HG03066 (cell line): ENCODE results near the gene COL27A1.
A peak's percentile ranks its signal among the peaks of the same experiment; 100 is the strongest.

ENCODE experiments used
- ATAC-seq: cut with Tn5 transposase; IDR thresholded peaks from one replicate; pipeline ENCODE4 v1.9.1; 2021; ENCODE audit warnings: low read depth; ENCODE audit not compliant: unreplicated experiment

The COL27A1 gene

DNA sequence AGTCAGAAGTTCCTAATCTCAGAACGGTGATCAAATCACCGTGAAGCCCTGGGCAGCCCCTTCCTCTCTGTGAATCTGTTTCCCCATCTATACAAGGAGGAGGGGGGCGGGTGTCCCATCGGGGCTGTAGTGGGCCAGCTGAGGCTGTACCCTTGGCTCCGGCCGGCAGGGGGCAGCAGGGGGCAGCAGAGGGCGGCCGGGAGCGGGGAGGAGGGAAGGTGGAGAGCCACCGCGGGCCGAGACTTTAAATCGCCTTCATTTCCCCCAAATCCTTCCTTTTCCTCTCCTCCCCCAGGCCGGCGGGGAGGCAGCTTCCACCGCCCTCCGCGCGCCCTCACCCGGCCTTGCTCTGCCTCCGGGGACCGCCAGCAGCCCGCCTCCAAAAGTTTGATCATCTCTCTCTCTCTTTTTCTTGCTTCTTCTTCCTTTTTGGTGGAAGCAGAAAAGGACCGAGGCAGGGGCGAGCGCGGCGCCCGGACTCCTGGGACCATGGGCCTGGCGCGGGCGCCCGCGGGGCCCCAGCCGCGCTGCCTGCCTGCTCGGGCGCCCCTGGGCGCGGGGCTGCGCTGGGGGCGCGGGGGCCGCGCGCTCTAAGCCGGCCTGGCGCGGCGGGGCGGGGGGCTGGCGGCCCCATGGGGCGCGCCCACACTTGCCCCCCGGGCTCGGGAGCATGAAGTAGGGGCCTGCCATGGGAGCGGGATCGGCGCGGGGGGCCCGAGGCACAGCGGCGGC is at the start of gene COL27A1:
COL27A1 (plus strand) TSS at position 275 of the 732 bp plus-strand sequence; CDS start at position 689, 414 bp downstream.
- peak; percentile 87 for ATAC-seq

DNA sequence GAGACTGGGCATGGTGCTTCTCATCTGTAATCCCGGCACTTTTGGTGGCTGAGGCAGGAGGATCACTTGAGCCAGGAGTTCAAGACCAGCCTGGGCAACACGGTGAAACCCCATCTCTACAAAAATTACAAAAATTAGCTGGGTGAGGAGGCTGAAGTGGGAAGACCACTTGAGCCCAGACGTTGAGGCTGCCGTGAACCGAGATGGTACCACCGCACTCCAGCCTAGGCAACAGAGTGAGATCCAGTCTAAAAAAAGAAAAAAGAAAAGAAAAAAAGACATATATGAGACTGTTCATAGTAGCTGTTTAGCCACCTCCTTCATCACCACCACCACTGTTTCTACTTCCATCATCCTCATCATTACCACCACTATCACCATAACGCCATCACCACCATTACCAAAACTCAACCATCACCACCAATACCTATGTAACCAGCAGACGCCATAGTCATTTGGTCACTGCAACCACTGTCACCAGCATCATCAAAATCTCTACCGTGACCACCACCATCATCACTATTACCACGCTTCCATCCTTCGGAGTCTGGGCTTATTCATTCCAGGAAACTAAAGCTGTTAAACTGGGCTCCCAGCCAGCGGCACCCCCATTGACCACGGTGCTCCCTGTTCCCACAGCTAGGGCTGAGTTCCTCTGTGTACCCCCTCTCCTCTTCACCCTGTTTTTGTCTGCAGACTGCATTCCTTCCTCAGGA is 47.9 kb upstream of the COL27A1 start:
- no peak for ATAC-seq

DNA sequence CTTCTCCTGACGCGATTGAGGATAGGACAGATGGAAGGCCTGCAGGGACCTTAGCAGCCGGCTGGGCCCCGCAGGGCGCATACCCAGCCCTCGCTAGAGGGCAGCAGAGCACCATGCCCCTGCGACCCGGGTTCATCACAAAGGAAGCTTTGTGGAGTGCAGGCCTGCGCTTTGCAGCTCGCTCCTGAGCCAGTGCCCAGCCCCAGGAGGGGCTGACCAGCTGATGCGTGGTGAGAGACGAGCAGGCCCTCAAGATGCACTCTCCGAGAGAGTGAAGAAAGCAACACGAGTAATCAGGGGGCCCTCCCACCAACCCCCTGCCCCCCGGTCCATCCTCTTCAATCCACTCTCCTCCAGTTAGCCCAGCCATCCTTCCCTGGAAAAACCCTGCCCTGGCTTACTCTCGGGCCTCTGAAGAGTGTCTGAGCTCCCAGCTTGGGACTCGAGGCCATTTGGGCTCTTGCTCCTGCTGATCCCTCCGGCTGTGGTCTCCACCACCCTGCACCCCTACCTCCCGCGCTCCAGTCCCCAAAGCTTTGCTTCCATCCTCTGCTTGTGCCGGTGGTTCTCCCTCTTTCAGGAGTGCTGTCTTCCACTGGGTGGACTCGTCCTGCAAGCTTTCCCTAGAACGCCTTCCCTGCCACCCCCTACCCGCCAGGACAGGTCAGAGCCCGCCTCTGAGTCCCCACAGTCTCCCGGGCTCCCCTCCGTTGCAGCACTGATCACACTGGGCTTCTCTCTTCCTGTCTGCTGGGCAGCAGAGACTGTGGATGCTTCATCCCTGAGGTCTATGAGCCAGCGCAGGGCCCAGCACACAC is 47.1 kb upstream of the COL27A1 start:
- peak; percentile 58 for ATAC-seq

DNA sequence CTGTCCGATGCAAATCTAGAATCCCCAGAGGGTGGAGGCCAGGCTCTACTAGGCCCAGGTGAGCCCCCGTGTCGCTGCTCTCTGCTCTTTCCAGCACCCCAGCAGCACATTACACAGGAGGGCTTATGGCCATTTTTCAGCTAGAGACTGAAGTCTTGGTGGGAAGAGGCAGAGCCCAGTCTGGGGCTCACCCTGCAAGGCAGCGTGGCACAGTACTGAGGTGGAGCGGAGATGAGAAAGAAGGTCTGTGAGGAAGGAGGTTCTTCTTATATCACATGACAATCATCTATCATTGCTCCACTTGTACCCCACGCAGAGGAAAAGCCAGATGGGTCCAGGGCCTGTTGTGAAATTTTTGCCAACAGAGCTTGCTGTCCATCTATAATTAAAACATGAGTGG is 46.2 kb upstream of the COL27A1 start:
- ATAC-seq = no peak

DNA sequence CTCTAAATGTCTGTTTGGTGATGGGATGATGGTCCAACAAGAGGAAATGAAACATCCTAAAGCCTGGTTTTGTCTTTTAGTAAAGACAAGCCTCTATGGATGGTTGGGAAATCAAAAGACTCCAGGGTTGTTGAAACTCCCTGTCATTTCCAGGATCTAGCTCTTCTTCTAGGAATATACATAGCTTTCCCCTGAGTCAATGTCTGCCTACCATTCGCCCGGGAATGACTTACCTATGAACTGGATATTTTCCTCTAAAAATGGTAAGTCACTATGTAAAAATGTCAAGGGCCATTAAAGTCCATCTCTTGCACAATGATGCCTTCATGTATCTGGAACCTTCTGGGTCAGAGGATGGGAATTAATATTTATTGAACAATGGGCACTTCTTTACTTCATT is 45.2 kb upstream of the COL27A1 start:
- no peak for ATAC-seq

DNA sequence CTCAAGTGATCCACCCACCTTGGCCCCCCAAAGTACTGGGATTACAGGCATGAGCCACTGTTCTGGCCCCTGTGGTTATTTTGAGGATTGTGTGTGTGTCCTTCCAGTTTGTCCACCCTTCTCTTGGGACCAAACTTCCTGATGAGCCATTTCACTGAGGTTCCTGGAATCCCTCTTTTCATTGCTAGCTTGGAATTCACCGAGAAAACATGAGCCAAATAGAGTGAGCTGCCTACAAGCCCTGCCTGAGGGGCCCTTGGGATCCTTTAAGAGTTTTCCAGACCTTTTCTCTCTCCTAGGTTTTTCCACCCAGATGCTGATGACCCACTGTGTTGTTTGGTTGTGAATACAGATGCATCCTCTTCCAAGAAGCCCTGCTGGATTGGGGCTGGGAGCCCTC is 43.0 kb upstream of the COL27A1 start:
- ATAC-seq = no peak

DNA sequence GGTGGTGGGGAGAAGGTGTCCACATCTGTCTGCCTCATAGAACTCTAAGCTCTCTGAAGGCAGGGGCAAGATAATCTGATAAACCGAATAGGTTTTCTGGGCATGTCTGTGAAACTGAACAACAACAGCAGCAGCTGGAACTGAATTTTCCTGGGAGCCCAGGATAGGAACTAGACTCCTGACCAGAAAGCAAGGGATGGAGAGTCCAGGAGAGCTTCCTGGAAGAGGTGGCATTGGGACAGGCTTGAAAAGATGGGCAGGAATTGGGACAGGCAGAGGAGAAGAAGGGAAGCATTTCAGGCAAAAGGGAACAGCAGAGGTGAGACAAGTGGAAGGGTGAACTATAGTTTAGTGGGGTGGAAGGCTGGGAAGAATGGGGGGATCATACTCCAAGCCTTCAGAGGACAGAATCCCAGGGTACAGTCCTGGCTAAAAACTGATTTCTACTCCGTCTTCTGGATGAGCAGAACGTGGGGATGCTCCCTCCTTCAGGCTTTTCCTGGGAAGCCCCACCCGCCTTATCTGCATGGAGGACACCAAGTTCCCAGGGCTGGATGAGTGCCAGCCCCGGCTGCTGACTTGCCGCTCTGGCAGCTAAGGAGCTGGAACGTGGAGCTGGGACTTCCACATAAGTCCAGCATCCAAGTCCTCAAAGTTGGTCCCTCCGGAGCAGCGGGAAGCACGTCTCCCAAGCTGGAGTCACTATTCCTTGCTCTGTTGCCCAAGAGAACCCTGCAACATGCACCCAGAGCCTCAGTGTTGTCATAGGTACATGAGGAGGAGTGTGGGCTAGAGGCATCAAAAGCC is 42.4 kb upstream of the COL27A1 start:
- ATAC-seq = no peak

DNA sequence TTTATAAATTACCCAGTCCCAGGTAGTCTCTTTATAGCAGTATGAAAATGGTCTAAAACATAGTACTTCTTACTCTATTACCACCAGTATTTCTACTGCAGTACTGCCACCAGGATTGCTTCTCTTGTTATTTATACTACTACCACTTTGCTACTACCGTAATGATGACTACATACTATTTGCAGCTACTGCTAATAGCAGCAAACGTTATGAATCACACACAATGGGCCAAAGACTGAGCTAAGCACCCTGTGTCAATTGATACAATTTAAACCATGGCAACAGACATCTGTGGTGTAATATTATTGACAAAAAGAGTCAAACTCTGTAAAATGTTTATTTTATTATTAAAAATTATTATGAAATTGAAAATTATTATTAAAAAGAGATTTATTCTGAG is 41.0 kb upstream of the COL27A1 start:
- ATAC-seq = no peak

DNA sequence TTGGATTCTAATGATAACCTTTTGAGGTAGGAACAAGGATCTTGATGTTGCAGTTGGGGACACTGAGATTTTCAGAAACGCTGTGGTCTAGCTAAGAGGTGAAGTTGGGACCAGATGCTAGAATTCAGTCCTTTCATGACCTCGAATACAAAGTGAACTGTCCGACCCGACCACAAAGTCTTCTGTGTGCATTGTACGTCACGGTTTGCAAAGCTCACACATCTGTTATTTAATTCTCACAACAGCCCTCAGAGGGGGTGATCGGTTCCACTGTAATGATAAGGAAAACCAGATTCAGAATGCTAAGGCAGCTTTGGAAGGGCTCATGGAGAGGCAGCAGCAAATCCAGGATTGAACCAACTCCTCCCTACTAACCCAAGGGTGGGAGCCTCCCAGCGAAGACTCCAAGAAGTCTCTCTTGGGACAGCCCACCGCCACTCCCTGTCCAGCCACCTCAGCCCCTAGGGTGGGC is 39.6 kb upstream of the COL27A1 start:
- no peak for ATAC-seq

DNA sequence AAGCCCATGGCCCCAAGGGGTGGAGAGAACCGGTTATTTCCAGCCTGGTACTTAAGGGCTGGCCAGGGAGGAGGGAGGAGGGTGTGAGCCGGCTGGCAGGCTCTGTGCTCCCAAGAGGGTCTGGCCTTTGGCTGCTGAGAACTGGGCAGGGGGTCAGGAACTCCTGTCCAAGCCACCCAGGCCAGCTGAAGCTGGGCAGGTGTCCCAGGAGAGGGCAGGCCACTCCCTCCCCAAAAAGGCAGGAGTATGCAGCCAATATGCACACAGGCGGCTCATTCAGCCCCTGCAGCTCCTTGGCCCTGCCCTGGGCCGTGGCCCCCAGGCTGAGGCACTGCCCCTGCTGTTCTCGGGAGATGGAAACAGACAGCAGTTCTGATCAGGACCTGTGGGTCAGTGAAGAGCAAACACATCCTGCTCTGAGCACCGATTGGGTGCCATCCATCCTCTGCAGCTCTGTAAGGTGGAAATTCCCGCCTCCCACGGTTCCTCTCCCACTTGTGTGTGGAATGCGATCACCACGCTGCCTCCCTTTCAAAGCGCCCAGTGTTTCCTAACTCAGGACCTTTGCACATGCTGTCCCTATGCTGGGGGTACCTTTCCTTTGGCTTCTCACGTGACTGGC is 39.1 kb upstream of the COL27A1 start:
- no peak for ATAC-seq

DNA sequence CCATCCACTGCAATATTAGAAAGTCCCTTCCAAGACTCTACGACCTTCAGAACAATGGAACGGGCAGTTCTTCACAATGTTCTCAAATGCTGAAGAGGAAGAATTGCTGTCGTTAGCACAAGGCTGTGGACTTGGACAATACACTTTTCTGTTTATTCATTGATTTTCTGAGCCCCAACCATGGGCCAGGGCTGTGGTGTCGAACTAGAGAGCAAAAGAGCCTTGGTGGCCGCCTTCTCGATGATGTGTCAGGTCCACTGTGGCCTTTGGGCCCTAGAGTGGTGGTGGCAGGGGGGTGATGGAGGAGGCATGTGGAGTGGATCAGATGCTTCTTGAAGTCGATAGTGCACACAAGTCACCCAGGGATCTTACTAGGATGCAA is 37.7 kb upstream of the COL27A1 start:
- no peak for ATAC-seq

DNA sequence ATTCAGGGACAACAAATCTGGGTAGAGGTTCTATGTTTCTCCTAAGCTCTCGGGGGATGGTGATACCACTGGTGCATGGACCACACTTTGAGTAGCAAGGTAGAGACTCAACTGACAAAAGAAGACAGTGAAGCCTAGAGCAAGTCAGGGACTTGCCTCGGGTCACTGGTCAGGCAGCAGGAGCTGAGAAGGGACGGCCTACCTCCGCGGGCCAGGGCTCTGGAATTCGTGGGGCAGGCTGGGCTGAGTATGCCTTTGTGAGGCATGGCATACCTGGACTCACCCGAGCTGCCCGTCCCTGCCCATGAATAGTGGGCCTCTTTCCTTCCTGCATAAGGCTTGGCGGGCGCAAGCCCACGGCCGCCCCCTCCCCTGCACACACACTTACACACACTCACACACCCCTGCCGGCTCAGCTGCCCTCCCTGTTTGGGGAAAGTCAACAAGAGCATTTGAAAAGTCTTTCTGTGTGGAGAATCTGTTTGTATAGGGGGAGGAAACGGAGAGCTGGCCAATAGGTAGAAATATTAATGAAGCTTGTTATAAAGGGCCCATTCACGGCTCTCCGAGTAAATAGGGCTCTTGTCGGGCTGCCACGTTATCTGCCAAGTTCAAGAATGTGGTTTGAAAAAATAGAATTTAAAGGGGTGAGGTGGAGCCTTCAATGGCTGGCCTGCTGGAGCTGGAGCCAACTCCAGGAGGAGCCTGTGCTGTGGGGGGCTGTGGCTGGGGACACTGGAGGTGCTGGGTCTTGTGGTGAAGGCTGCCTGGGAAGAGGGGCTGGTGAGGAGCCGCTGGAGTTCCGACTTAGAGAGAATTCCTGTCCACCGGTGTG is 37.1 kb upstream of the COL27A1 start:
- ATAC-seq = no peak

DNA sequence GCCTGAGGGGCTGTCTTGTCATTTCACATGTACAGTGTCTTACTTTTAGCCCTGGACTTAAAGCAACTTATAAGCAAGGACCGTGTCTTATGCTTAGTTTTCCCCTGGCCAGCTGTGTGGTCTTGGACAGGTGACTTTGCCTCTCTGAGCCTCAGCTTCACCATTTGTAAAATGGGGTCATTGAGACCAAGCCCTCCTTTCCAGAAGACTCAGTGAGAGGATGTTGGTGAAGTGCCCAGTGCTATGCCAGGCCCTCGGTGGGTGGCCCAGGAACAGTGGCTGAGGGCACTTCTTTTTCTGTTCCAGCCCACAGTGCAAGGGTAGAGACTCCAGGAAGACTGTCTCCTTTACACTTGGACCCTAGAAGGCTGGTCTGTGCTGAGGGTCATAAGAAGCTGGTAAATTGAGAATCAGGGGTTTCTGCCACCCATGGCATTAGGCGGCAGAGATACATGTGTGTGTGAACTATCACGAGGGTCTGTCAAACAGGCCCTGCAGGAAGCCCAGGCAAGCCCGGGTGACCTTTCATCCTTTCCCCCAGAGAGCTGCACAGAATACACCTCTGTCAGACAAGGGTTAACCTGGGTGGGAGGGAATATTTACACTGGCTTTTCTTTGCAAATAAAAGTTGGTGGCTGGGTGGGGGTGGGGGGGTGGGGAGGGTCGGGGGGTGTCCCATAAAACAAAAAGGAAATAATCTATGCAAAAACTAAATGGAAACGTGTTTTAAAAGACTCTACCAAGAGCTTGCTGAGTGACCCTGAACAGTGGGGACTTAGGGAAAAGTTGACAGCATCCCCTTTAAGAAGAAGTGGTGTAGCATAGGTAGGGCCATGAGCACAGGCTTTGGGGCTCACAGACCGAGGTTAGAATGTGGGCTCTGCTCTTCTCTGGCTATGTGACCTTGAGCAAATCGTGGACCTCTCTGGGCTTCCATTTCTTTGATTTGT is 35.8 kb upstream of the COL27A1 start:
- ATAC-seq = no peak

DNA sequence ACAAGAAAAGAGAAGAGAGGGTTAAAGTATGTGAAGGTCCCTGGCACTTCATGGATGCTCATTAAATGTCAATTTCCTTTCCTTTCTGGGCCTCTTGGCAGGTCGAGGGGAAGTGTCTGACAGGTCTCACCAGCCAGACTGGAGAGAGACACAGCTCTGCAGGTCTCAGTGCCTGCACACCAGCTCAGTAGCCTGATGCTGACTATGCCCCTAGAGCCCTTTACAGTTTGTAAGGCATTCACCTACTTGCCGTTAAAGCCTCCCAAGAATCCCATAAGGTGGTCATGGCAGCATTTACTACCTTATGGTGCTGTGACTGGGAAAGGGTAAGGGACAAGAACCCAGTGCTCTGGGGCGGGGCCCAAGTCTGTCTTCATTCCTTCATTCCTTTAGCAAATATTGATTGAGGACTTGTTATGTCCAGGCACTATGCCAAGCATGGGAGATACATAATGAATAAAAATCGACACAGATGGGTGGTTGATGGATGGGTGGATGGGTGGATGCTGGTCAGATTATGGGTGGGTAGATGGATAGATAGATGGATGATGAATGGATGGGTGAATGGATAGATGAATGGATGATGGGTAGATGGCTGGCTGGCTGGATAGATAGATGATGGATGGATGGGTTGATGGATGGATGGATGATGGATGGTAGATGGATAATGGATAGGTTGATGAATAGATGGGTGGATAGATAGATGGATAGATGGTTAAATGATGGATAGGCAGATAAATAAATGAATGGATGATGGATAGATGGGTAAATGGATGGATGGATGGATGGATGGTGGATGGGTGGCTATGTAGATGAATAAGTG is 34.9 kb upstream of the COL27A1 start:
- no peak for ATAC-seq

DNA sequence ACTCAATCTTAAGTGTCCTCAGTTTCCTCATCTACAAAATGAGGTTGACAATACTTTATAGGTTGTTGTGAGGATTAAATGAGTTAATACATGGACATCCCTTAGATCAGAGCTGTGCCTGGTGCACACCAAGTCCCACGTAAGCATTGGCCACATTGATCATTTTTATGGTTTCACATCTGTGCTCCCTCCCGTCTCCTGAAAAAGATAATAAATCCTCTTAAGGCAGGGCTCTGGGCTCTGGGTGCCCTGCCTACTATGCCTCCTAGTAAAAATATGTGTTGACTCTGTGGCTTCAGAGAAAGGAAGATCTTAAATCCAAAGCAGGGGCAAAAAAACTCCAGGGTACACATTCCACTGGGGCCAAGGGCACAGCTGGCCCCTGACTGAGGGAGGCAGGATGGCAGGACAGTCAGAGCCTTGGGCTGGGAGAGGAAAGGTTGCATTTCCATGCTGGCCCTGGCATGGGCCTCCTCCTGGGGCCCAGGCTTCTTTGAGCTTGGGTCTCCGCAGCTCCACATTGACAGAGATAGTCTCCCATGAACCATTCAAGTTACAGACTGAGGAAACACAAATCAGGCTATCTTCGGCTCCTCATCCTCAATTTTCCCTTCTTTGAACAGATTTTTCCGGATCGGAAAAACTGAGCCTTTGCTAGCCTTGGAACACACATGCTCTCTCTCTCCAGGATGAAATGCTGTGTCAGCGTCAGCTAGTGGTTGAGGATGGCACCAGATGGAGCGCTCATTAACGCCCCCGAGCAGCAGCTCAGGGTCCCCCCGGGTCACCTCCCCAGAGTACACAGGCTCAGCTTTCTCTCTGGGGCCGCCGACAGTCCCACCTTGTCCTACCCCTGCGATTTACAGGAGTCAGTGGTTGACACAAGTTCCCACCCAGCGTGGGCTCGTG is 33.9 kb upstream of the COL27A1 start:
- ATAC-seq = no peak
